B cell (primary cell): ENCODE results near the gene C10orf62. TPM values are rescaled to one million over a fixed set of nuclear protein-coding genes. Genes with fewer than 3 reads are reported as not detected.

Experiments used
- ATAC-seq: fragments of 200-7000 bp; cut with Tn5 transposase; one replicate; pipeline ENCODE4 v1.10.0; 2021; ENCODE audit warnings: low read depth, mild to moderate bottlenecking, moderate number of reproducible peaks, moderate library complexity
- CTCF ChIA-PET: fragments of 350-600 bp; sonication (Branson Sonifier 250); formaldehyde crosslinking; loops from one replicate; lab custom pipeline; 2021; ENCODE audit warnings: antibody characterized with exemption, inconsistent platforms; lab: Charles Lee
- POLR2A ChIA-PET: fragments of 350-600 bp; sonication (Branson Sonifier 250); formaldehyde crosslinking; loops from one replicate; lab custom pipeline; 2021; ENCODE audit warnings: antibody characterized with exemption; lab: Charles Lee
- DNase-seq: peaks from one replicate; pipeline ENCODE4 v3.0.0; 2013
- H2AFZ ChIP-seq: 2 replicates; pipeline ENCODE4 v1.6.1; 2012; ENCODE audit warnings: mild to moderate bottlenecking, low read depth, low read length; ENCODE audit not compliant: insufficient read depth, poor library complexity, severe bottlenecking
- H3K27ac ChIP-seq, 2 donors: 1 replicate in 1 of 2; 2 replicates in 1 of 2; pipeline ENCODE4 v1.5.1; 2012 to 2013; ENCODE audit warnings: low read length in 2 of 2, mild to moderate bottlenecking in 2 of 2, moderate library complexity in 1 of 2
- H3K27me3 ChIP-seq, 4 experiments: fragments of 200-600 bp in 1 of 4; sonication (generic) in 1 of 4; replicated peaks in 1 of 4; 1 replicate in 2 of 4; 2 replicates in 2 of 4; pipeline versions ENCODE4 v1.6.1 to v1.7.0; 2013 to 2016; ENCODE audit warnings: low read length in 3 of 4, mild to moderate bottlenecking in 2 of 4, mixed read lengths in 1 of 4, moderate library complexity in 1 of 4; ENCODE audit not compliant: insufficient read depth in 4 of 4, control insufficient read depth in 3 of 4; ENCODE audit errors: control extremely low read depth in 1 of 4
- H3K36me3 ChIP-seq, 2 experiments: replicated peaks in 1 of 2; 1 replicate in 1 of 2; 2 replicates in 1 of 2; pipeline versions ENCODE4 v1.6.1 to v1.7.1; 2013; ENCODE audit warnings: low read length in 1 of 2; ENCODE audit not compliant: insufficient read depth in 2 of 2, control insufficient read depth in 1 of 2; ENCODE audit errors: control extremely low read depth in 1 of 2, extremely low read depth in 1 of 2
- H3K4me1 ChIP-seq, 2 donors: fragments of 200-600 bp in 1 of 2; sonication (generic) in 1 of 2; 1 replicate in 1 of 2; 2 replicates in 1 of 2; pipeline versions ENCODE4 v1.5.1 to v1.6.1; 2013 to 2017; ENCODE audit warnings: low read length in 2 of 2; ENCODE audit not compliant: control insufficient read depth in 2 of 2, insufficient read depth in 2 of 2
- H3K4me2 ChIP-seq: replicated peaks from 2 replicates; pipeline ENCODE3; 2012; ENCODE audit warnings: mild to moderate bottlenecking, low read depth, low read length; ENCODE audit not compliant: poor library complexity, severe bottlenecking
- H3K4me3 ChIP-seq, 5 experiments: fragments of 200-600 bp in 1 of 5; sonication (generic) in 1 of 5; 1 replicate in 3 of 5; 2 replicates in 2 of 5; pipeline versions ENCODE4 v1.5.1 to v1.7.0; 2011 to 2016; ENCODE audit warnings: low read length in 4 of 5, mild to moderate bottlenecking in 4 of 5, low read depth in 2 of 5, control low read depth in 1 of 5, moderate library complexity in 1 of 5; ENCODE audit not compliant: insufficient read depth in 1 of 5; ENCODE audit errors: control extremely low read depth in 1 of 5, extremely low read depth in 1 of 5
- H3K79me2 ChIP-seq: fragments of 200-600 bp; sonication (generic); one replicate; pipeline ENCODE4 v1.6.0; 2016; ENCODE audit warnings: low read length; ENCODE audit not compliant: control insufficient read depth, insufficient read depth
- H3K9ac ChIP-seq: fragments of 200-600 bp; sonication (generic); 2 replicates; pipeline ENCODE4 v1.6.1; 2017; ENCODE audit warnings: mild to moderate bottlenecking, low read length, moderate library complexity
- H3K9me3 ChIP-seq, 3 donors: one replicate each; pipeline versions ENCODE4 v1.6.1 to v1.7.1; 2013; ENCODE audit warnings: low read length in 2 of 3; ENCODE audit not compliant: control insufficient read depth in 2 of 3, insufficient read depth in 1 of 3; ENCODE audit errors: control extremely low read depth in 1 of 3
- H4K20me1 ChIP-seq: 2 replicates; pipeline ENCODE4 v1.6.0; 2012; ENCODE audit warnings: mild to moderate bottlenecking, low read length; ENCODE audit not compliant: insufficient read depth, control insufficient read depth, poor library complexity, severe bottlenecking
- H3K27ac Mint-ChIP-seq: one replicate; pipeline ENCODE4 v1.8.0; 2021; ENCODE audit warnings: mixed read lengths
- H3K27me3 Mint-ChIP-seq: one replicate; pipeline ENCODE4 v1.8.0; 2021; ENCODE audit warnings: mixed read lengths
- H3K4me1 Mint-ChIP-seq: one replicate; pipeline ENCODE4 v1.8.0; 2021; ENCODE audit warnings: mixed read lengths
- H3K4me3 Mint-ChIP-seq: one replicate; pipeline ENCODE4 v1.8.0; 2021; ENCODE audit warnings: mixed read lengths
- H3K9me3 Mint-ChIP-seq: one replicate; pipeline ENCODE4 v1.8.0; 2022; ENCODE audit warnings: mixed read lengths; ENCODE audit not compliant: insufficient read depth
- EZH2 ChIP-seq: IDR thresholded peaks from 2 replicates; pipeline ENCODE4 v1.6.1; 2012; ENCODE audit warnings: borderline replicate concordance, low read depth, mild to moderate bottlenecking, moderate library complexity, low read length; ENCODE audit not compliant: insufficient read depth, poor library complexity, severe bottlenecking
- whole genome bisulfite sequencing: methylation state at CpG from one replicate; pipeline ENCODE4 v1.1.5; 2013; ENCODE audit warnings: missing lambda C conversion rate; ENCODE audit not compliant: insufficient coverage; 5-methylcytosine and 5-hydroxymethylcytosine counted together
- intact Hi-C: fragments of 100-400 bp; cut with micrococcal nuclease; formaldehyde crosslinking; loops from one replicate; pipeline ENCODE4 v1.10.0; 2022
- polyA plus RNA-seq: library from polyadenylated mRNA; depleted of rRNA; stranded (reverse); fragments of >200 nt; gene quantifications from 2 replicates; pipeline ENCODE4 v1.2.3, GENCODE V29; 2012
- total RNA-seq, 2 donors: library from RNA; stranded (reverse); fragments of 120-200 nt in 1 of 2; gene quantifications; 1 replicate in 1 of 2; 2 replicates in 1 of 2; pipeline versions ENCODE4 v1.2.3 to v1.2.4, GENCODE V29; 2013 to 2022
- TF ChIP-seq, protein P1 (sequence below): fragments of 200-600 bp; IDR thresholded peaks from one replicate; pipeline ENCODE4 v1.8.0; 2022; ENCODE audit warnings: antibody characterized with exemption, mild to moderate bottlenecking

The C10orf62 gene
- total and polyA plus RNA-seq, 2 donors (not counting 1 experiment from before 2014, with no cell fraction given), result not detected

GRCh38 chr10:97548828-97549455, 40.6 kb upstream of the C10orf62 start:
- intact Hi-C loops, result no loop called here
- no peak for DNase-seq
- H3K4me1 ChIP-seq, result no peaks in the 10 kb centered on the region
- no peak overlapping the region for H3K4me3 ChIP-seq
- H3K27me3 Mint-ChIP-seq, result peaks cover 3% of the 10 kb centered on the region
- no peak overlapping the region for H3K27ac ChIP-seq
- H3K9me3 ChIP-seq, result no peaks in the 10 kb centered on the region
- no peak for TF ChIP-seq EZH2
- TF ChIP-seq, protein P1, sequence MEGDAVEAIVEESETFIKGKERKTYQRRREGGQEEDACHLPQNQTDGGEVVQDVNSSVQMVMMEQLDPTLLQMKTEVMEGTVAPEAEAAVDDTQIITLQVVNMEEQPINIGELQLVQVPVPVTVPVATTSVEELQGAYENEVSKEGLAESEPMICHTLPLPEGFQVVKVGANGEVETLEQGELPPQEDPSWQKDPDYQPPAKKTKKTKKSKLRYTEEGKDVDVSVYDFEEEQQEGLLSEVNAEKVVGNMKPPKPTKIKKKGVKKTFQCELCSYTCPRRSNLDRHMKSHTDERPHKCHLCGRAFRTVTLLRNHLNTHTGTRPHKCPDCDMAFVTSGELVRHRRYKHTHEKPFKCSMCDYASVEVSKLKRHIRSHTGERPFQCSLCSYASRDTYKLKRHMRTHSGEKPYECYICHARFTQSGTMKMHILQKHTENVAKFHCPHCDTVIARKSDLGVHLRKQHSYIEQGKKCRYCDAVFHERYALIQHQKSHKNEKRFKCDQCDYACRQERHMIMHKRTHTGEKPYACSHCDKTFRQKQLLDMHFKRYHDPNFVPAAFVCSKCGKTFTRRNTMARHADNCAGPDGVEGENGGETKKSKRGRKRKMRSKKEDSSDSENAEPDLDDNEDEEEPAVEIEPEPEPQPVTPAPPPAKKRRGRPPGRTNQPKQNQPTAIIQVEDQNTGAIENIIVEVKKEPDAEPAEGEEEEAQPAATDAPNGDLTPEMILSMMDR, result no peak
- no peaks in the 10 kb centered on the region for H3K79me2 ChIP-seq
- H3K36me3 ChIP-seq, result no peaks in the 10 kb centered on the region
- H3K4me2 ChIP-seq, result no peak overlapping the region
- H2AFZ ChIP-seq, result no peak overlapping the region
- 90% methylated on average over 13 of the region's 13 CpGs for WGBS
- ChIA-PET POLR2A (no interaction called here), CTCF (interaction anchor here (6.8 kb wide), 1 partner anchor 84 kb away, joined by 96 read pairs; no protein-coding TSS in a partner anchor)
- H3K4me3 Mint-ChIP-seq, result no peak overlapping the region
- H3K9ac ChIP-seq, result no peak overlapping the region
- no peak for ATAC-seq
- no peaks in the 10 kb centered on the region for H3K9me3 Mint-ChIP-seq
- no peak overlapping the region for H3K27ac Mint-ChIP-seq
- no peaks in the 10 kb centered on the region for H3K27me3 ChIP-seq
- H3K4me1 Mint-ChIP-seq, result no peaks in the 10 kb centered on the region
- no peaks in the 10 kb centered on the region for H4K20me1 ChIP-seq

GRCh38 chr10:97549587-97550322, 39.8 kb upstream of the C10orf62 start:
- Histone ChIP-seq H2AFZ (no peak overlapping the region), H3K79me2 (no peaks in the 10 kb centered on the region), H3K4me2 (no peak overlapping the region), H3K9ac (no peak overlapping the region), H3K4me1 (no peaks in the 10 kb centered on the region), H4K20me1 (no peaks in the 10 kb centered on the region), H3K27ac (no peak overlapping the region), H3K4me3 (no peak overlapping the region), H3K9me3 (peaks cover 0 to 1% (median 0%) of the 10 kb centered on the region in 3 donors), H3K36me3 (no peaks in the 10 kb centered on the region), H3K27me3 (no peaks in the 10 kb centered on the region)
- H3K9me3 Mint-ChIP-seq, result no peaks in the 10 kb centered on the region
- intact Hi-C loops, result no loop called here
- TF ChIP-seq EZH2, result no peak
- TF ChIP-seq, protein P1, result no peak
- no peak overlapping the region for H3K27ac Mint-ChIP-seq
- H3K4me3 Mint-ChIP-seq, result no peak overlapping the region
- ATAC-seq (no peak), DNase-seq (no peak)
- no peaks in the 10 kb centered on the region for H3K4me1 Mint-ChIP-seq
- CTCF ChIA-PET, result interaction anchor here (6.8 kb wide), 1 partner anchor 85 kb away, joined by 96 read pairs; no protein-coding TSS in a partner anchor
- WGBS, result 91% methylated on average over 11 of the region's 13 CpGs
- POLR2A ChIA-PET, result no interaction called here
- peaks cover 3% of the 10 kb centered on the region for H3K27me3 Mint-ChIP-seq
